GM10847 (cell line): ENCODE measurements around the gene NME2.

Source experiments
- POLR2A ChIP-seq: IDR thresholded peaks from 2 replicates; pipeline ENCODE4 v1.6.1; 2011; ENCODE audit not compliant: insufficient read length; ENCODE audit errors: extremely low read depth

Gene NME2

DNA sequence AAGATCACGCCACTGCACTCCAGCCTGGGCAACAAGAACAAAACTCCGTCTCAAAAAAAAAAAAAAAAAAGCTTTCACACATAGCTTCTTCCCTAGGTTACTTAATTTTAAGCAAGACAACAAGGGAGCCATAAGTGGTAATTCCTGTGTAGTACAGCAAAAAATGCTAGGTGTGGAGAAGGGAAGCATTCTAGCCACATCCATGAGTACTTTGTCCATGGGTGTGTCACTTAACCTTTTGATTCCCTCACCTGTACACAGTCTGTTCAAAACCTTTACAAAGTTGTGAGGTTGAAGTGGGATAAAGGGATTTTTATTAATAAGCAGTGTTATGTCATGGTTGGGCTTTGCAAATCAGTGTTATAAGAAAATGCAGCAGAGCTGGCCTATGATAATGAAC lies 4.5 kb downstream of the NME2 start:
- no peak for TF ChIP-seq POLR2A

DNA sequence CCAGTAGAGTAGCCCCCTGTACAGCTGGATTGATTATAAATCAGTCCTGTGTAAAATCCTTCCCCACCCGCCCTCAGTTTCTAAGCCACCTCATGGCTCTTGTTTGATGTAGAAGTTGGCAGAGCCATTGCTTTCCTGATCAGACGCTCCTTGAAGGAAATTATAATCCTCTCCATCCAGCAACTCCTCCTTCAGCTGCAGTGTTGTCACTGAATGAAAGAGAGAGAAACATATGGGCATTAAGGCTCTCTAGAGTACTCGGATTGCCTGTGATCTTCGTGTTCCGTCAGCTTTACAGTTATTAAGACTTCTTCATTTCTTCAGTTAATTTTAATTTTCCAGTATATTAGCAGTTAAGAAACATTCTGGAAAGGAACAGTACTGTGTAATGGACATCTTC lies 14.3 kb downstream of the NME2 start:
- TF ChIP-seq POLR2A, result no peak

DNA sequence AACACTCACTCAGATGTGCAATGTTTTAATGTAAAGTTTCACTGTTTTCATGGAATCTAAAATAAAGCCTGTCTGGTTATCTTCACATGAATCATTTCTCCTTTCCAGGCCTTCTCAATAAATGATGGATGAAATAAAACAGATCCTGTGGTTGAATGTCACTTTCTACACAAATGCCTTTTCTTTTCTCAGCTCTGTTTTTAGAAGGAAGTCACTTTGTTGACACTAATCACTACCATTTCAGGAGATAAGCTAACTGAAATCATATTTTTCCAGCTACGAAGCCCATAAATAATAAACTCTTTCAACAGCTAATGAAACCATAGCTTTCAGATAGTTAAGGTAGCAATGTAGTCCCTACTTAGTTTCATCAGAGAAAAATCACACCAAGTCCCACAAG lies 17.9 kb downstream of the NME2 start:
- no peak for TF ChIP-seq POLR2A

DNA sequence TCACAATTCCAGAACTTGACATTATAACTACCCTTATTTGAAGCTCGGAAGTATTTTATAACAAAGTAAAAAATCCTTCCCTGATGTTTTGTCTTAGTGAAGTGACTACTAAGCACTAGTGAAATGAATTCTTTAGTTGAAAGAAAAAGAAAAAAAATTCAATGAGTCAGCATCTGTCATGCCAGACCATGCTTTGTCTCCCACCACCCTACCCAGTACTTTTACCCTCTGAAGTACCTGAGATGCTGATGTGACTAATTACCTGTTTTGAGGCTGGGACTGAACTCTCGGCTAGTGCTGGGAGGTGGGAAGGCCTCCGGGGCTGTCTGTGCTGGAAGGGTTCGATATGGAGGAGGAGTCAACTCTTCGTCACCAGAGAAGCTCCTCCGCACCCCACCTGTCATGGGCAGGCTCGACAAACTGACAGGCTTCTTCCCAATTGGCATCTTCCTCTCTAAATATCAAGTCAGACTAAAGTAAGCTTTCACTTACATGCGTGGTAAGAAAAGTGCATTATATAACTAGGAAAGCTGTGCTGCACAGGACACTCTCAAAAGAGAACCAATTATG lies 19.6 kb downstream of the NME2 start:
- no peak for TF ChIP-seq POLR2A

DNA sequence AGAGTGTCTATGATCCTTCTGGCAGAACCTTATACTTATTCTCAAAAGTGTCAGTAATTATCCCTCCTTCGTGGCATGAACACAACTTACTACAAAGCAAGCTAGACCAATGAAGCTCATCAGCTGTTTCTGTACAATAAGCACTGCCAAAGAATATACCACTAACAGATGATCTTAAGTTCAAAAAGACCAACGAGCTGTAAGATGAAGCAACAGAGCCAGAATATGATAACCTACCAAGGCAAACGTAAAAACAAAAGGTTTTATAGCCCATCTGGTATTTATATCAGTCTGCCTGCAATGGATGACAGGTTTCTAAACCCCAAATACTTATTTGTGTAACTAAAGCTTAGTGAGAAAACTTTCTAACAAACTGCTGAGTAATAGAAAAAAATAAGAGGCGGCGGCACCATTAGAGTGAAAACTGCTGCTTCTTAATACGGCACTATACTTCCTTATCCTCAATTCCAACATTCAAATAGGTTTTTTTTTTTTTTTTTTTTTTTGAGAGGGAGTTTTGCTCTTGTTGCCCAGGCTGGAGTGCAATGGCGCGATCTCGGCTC lies 22.1 kb downstream of the NME2 start:
- no peak for TF ChIP-seq POLR2A

DNA sequence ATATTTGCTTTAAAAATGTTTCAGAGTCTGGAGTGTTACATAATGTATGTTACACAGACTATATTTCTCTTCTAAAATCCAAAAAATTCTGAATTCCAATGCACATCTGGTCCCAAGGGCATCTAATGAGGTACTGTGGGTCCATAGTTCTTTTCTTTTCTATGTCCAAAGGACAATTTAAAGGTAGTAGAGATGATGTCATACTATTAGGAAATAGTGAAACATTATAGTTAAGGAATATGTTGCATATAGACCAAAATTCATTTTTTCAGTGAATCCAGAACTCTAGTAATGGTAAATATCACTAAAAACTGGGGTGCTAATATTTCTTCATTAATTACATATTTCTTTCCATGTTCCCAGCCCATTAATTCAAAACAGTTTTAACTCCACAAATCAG lies 23.0 kb downstream of the NME2 start:
- no peak for TF ChIP-seq POLR2A

DNA sequence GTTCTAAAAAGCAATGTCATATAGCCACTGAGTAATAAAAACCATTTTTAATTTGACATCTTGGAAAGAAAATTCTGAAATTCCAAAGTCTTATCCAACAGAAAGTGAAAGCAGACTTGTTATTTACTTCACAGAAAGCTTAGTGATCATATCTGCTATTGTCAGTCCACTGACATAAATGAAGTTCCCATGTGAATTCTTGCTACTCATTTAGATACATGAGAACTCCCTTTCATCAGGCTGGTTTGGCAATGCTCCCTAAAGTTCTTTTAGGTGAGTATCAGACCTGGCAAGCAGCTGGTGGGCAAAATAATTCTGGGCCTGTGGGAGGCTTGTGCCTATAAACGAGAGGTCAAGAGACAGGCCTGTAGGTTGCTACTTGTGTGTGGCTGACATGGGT lies 23.4 kb downstream of the NME2 start:
- TF ChIP-seq POLR2A, result no peak

DNA sequence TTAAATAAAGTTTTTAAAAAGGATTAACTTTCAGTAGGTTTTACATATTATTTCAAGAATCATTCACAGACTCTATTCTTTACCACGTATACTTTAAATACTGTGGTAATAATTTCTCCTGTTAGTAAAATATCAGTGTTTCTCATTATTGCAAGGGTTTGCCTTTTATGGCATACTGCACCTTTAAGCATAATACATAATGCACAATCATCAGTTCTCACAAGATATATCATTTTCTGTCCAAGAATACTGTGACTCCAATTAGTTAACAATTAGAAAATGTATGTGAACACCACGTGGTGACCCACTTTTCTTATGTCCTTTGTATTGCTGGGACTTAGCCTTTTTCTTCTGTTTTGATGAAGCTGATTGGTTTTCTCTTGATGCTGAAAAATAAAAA lies 25.7 kb downstream of the NME2 start:
- TF ChIP-seq POLR2A, result no peak

DNA sequence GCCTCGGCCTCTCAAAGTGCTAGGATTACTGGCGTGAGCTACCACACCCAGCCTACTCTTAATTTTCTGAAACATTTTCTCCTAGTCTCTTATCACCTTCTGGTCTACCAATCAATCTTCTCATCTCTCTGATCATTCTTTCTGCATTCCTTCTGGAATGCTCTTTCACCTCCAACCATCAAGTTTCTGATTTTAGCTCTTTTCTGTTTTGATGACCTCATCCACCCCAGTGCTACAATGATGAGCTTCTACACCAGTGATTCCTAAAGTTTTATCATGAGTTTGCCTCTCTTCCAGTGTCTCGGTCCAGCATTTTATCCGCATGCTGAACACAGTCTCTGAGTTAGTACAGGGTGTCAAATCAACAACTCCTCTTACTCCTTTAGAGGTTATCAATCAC lies 31.5 kb downstream of the NME2 start:
- no peak for TF ChIP-seq POLR2A

DNA sequence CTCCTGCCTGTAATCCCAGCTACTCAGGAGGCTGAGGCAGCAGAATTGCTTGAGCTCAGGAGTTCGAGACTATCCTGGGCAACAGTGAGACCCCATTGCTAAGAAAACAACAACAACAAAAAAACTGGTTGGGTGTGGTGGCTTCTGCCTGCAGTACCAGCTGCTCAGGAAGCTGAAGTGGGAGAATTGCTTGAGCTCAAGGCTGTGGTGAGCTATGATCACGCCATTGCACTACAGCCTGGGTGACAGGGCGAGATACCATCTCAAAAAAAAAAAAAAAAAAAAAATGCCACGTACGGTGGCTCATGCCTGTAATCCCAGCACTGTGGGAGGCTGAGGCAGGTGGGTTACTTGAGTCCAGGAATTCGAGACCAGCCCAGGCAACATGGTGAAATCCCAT lies 34.1 kb downstream of the NME2 start:
- TF ChIP-seq POLR2A, result no peak

DNA sequence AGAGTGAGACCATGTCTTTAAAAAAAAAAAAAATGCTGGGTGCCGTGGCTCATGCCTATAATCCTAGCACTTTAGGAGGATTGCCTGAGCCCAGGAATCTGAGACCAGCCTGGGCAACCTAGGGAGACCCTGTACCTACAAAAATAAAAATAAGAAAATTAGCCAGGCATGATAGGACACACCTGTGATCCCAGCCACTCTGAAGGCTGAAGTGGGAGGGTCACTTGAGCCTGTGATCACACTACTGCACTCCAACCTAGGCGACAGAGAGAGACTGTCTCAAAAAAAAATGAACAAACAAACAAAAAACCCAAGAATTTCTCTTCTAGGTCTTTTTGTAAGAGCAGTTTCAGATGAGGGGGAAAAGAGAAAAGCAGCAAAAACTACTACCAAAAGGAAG lies 34.6 kb downstream of the NME2 start:
- TF ChIP-seq POLR2A, result no peak

DNA sequence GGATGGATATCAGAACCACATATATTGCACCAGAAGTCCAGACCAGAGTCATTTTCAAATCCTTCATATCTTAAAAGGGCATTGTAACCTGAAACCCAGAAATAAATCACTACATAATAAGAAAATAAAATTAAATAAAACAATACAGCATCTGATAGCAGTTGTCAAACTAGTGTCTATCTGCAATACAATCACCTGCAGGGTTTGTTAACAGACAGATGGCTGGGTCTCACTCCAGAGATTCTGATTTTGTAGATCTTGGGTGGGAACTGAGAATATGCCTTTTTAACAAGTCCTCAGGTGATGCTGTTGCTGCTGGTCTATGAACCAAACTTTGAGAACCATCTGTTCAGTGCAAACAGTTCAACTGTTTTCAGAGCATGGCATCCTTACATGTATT lies 37.6 kb downstream of the NME2 start:
- TF ChIP-seq POLR2A, result no peak

DNA sequence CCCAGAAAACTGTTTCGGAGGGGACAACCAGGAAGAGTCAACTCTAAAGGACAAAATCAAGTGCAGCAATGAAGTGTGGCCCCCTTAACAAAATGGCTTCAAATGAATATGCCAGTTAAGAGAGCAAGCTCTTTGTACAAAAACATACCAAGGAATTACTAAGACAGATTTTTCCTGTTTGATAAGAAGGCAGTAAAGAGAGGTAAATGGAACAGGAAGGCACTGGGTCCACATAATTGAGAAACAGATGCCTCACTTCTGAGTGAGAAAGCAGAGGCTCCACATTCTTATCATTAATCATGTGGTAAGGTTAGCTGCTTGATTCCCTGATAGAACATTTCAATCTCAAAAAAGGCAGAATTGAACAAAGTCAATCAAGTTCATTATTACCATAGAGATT lies 48.7 kb downstream of the NME2 start:
- TF ChIP-seq POLR2A, result no peak

DNA sequence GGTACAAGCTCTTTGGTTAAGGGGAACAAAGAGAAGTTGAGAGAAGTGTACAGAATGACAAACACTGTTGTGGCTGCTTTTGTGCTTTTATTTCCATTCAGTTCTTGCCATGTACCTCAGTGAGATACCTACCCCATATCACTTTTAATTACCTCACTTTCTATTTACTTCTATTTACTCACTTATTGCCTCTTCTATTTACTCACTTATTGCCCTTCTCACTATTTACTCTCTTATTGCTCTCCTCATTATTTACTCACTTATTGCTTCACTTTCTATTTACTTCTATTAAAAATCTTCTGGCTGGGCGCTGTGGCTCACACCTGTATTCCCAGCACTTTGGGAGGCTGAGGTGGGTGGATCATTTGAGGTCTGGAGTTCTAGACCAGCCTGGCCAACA lies 51.7 kb downstream of the NME2 start:
- TF ChIP-seq POLR2A, result no peak

DNA sequence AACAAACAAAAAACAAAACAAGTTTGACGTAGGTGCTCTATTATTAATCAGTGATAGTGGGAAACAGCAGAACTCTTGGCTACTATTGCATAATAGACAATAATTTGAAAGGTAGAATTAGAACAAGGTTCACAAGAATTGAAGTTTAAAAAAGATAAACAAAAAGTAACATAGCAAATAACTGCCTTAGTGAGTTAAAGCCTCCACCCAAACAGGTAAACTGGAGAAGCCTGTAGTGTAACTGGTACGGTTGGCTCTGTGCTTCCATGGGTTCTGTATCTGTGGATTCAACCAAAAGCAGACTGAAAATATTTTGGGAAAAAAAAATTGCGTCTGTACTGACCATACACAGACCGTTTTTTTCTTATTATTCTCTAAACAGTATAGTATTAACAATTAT lies 55.1 kb downstream of the NME2 start:
- TF ChIP-seq POLR2A, result no peak
